WI38 (cell line): ENCODE results near the gene MOB1A.
A peak's percentile ranks its signal among the peaks of the same experiment; 100 is the strongest.

Source experiments
- H3K4me3 ChIP-seq: 2 replicates; pipeline ENCODE4 v1.5.1; 2011; ENCODE audit warnings: low read depth, mild to moderate bottlenecking, control low read depth, low read length
- CTCF ChIP-seq: IDR thresholded peaks from 2 replicates; pipeline ENCODE4 v1.5.1; 2012; ENCODE audit warnings: low read depth, mild to moderate bottlenecking, control low read depth, low read length

Gene MOB1A

GRCh38 chr2:74198461-74199274 is 20.0 kb upstream of the MOB1A start, which contains the start of gene MTHFD2:
TSS of gene MTHFD2 (plus strand) at chr2:74198615. CDS start at chr2:74198642, 27 bp downstream.
- H3K4me3 ChIP-seq, result peak within 1 kb of the TSS; percentile 88
- peak; percentile 74 for TF ChIP-seq CTCF

GRCh38 chr2:74198023-74198460 is 19.4 kb upstream of the MOB1A start:
- peak overlapping the region; percentile 88 for H3K4me3 ChIP-seq
- TF ChIP-seq CTCF, result no peak

- no peak for TF ChIP-seq CTCF
- H3K4me3 ChIP-seq, result no peak overlapping the region
These were observed 18.4 kb upstream of the MOB1A start for GRCh38 chr2:74197049-74197448.

GRCh38 chr2:74194799-74195198 is 16.1 kb upstream of the MOB1A start:
- no peak overlapping the region for H3K4me3 ChIP-seq
- no peak for TF ChIP-seq CTCF

- no peak for TF ChIP-seq CTCF
These were observed 13.1 kb upstream of the MOB1A start for GRCh38 chr2:74191596-74192380.

GRCh38 chr2:74188696-74189095 is 10.0 kb upstream of the MOB1A start:
- no peak overlapping the region for H3K4me3 ChIP-seq
- TF ChIP-seq CTCF, result no peak

More at GRCh38 chr2:74191596-74192380, 13.1 kb upstream of the MOB1A start:
- no peak overlapping the region for H3K4me3 ChIP-seq
